ENCODE measurements around the gene LAMTOR3. TPM values are rescaled to one million over a fixed set of nuclear protein-coding genes. Genes with fewer than 3 reads are reported as not detected.
A peak's percentile ranks its signal among the peaks of the same experiment; 100 is the strongest.

Gene LAMTOR3
- total and polyA plus RNA-seq, 9 of the 15 experiments (the other 6 are each of a cell fraction or from before 2014, with no cell fraction given) = 17.9 to 146 (median 59.4) TPM

GRCh38 chr4:99894161-99894997 lies at the start of gene LAMTOR3 (continued):
- TF ChIP-seq TSHZ1 (CRISPR knock-in tag; IDR thresholded peaks at IDR 0.05) (no peak), NFYB (IDR thresholded peaks at IDR 0.05; ENCODE audit: extremely low read depth, insufficient read length) (no peak), RUNX1 (IDR thresholded peaks at IDR 0.05; ENCODE audit: low read depth) (no peak), PHTF2 (CRISPR knock-in tag; IDR thresholded peaks at IDR 0.05) (no peak), MAFF (IDR thresholded peaks at IDR 0.05; ENCODE audit: low read length) (no peak), XRCC4 (IDR thresholded peaks at IDR 0.05; ENCODE audit: extremely low read depth, insufficient read depth, insufficient read length) (no peak), TRIM25 (IDR thresholded peaks at IDR 0.05; ENCODE audit: borderline replicate concordance) (no peak), ZZZ3 (IDR thresholded peaks at IDR 0.05) (no peak), DIDO1 (tag; IDR thresholded peaks at IDR 0.05; ENCODE audit: low read depth) (peak; percentile 55; the same call in 1 of the 2 replicates), NR0B1 (IDR thresholded peaks at IDR 0.05; ENCODE audit: partially characterized antibody) (no peak), MEF2D (tag; conservative IDR thresholded peaks at IDR 0.05; ENCODE audit: low read depth) (no peak), ZNF511 (CRISPR knock-in tag; IDR thresholded peaks at IDR 0.05) (no peak), ZNF212 (CRISPR knock-in tag; IDR thresholded peaks at IDR 0.05) (no peak), KAT8 (IDR thresholded peaks at IDR 0.05; ENCODE audit: low read depth) (no peak), ZNF79 (CRISPR knock-in tag; IDR thresholded peaks at IDR 0.05; ENCODE audit: low read depth) (no peak), CLOCK (CRISPR knock-in tag; IDR thresholded peaks at IDR 0.05; ENCODE audit: borderline replicate concordance) (no peak), IFI16 (CRISPR knock-in tag; IDR thresholded peaks at IDR 0.05) (no peak)
